KMS-11 (cell line): ENCODE results near the gene DPP10.

Experiments used
- H2AFZ ChIP-seq: fragments of 200-600 bp; sonication (generic); 2 replicates; pipeline ENCODE4 v1.6.1; 2016; ENCODE audit warnings: antibody characterized with exemption, mixed run types, low read depth
- H3K27ac ChIP-seq: fragments of 200-600 bp; sonication (generic); 2 replicates; pipeline ENCODE4 v1.6.1; 2016; ENCODE audit warnings: mild to moderate bottlenecking, mixed run types
- H3K27me3 ChIP-seq: fragments of 200-600 bp; sonication (generic); 2 replicates; pipeline ENCODE4 v1.6.1; 2017; ENCODE audit warnings: mild to moderate bottlenecking, low read depth, mixed run types, moderate library complexity; ENCODE audit not compliant: insufficient read depth
- H3K36me3 ChIP-seq: fragments of 200-600 bp; sonication (generic); 2 replicates; pipeline ENCODE4 v1.6.1; 2017; ENCODE audit warnings: mild to moderate bottlenecking, mixed run types; ENCODE audit not compliant: insufficient read depth
- H3K4me1 ChIP-seq: fragments of 200-600 bp; sonication (generic); 2 replicates; pipeline ENCODE4 v1.6.1; 2016; ENCODE audit warnings: mild to moderate bottlenecking, low read depth, mixed run types; ENCODE audit not compliant: poor library complexity, severe bottlenecking
- H3K4me2 ChIP-seq: fragments of 200-600 bp; sonication (generic); 2 replicates; pipeline ENCODE4 v1.7.0; 2016; ENCODE audit warnings: mild to moderate bottlenecking, mixed run types
- H3K4me3 ChIP-seq: fragments of 200-600 bp; sonication (generic); IDR thresholded peaks from 2 replicates; pipeline ENCODE4 v1.6.1; 2017; ENCODE audit warnings: low read depth, low read length, mixed read lengths; ENCODE audit not compliant: insufficient read depth
- H3K79me2 ChIP-seq: fragments of 200-600 bp; sonication (generic); 2 replicates; pipeline ENCODE4 v1.6.1; 2016; ENCODE audit warnings: low read depth, mixed run types; ENCODE audit not compliant: insufficient read depth
- H3K9ac ChIP-seq: fragments of 200-600 bp; sonication (generic); 2 replicates; pipeline ENCODE4 v1.6.1; 2016; ENCODE audit warnings: mild to moderate bottlenecking, mixed run types
- H4K20me1 ChIP-seq: fragments of 200-600 bp; sonication (generic); 2 replicates; pipeline ENCODE4 v1.6.1; 2016; ENCODE audit warnings: mild to moderate bottlenecking, mixed run types; ENCODE audit not compliant: insufficient read depth
- CTCF ChIP-seq: fragments of 200-600 bp; sonication (generic); conservative IDR thresholded peaks from 2 replicates; pipeline ENCODE4 v1.6.1; 2017; ENCODE audit warnings: low read depth, mild to moderate bottlenecking, antibody characterized with exemption, low read length, moderate library complexity, mixed read lengths

The DPP10 gene

GRCh38 chr2:114810092-114810491 lies 367.7 kb downstream of the DPP10 start:
- H3K4me2 ChIP-seq, result no peak overlapping the region

GRCh38 chr2:114812261-114812660 lies 369.8 kb downstream of the DPP10 start:
- Histone ChIP-seq H3K27me3 (no peaks in the 10 kb centered on the region), H3K9ac (no peak overlapping the region), H3K79me2 (no peaks in the 10 kb centered on the region), H3K27ac (no peak overlapping the region), H4K20me1 (no peaks in the 10 kb centered on the region), H3K4me1 (no peaks in the 10 kb centered on the region), H3K4me3 (no peak overlapping the region), H3K4me2 (no peak overlapping the region), H2AFZ (no peak overlapping the region), H3K36me3 (no peaks in the 10 kb centered on the region)
- no peak for TF ChIP-seq CTCF

More at GRCh38 chr2:114810092-114810491, 367.7 kb downstream of the DPP10 start:
- Histone ChIP-seq H3K27me3 (no peaks in the 10 kb centered on the region), H3K9ac (no peak overlapping the region), H3K4me1 (no peaks in the 10 kb centered on the region), H2AFZ (no peak overlapping the region), H3K36me3 (no peaks in the 10 kb centered on the region), H3K4me3 (no peak overlapping the region), H4K20me1 (no peaks in the 10 kb centered on the region), H3K27ac (no peak overlapping the region), H3K79me2 (no peaks in the 10 kb centered on the region)
- TF ChIP-seq CTCF, result no peak

- Histone ChIP-seq H3K79me2 (no peaks in the 10 kb centered on the region), H2AFZ (no peak overlapping the region), H3K4me1 (no peaks in the 10 kb centered on the region), H3K27me3 (no peaks in the 10 kb centered on the region), H4K20me1 (no peaks in the 10 kb centered on the region), H3K4me2 (no peak overlapping the region), H3K27ac (no peak overlapping the region), H3K36me3 (no peaks in the 10 kb centered on the region), H3K4me3 (no peak overlapping the region), H3K9ac (no peak overlapping the region)
- TF ChIP-seq CTCF, result no peak
Measured at GRCh38 chr2:114814355-114814754, 371.9 kb downstream of the DPP10 start.

- Histone ChIP-seq H2AFZ (no peak overlapping the region), H3K9ac (no peak overlapping the region), H3K4me1 (no peaks in the 10 kb centered on the region), H3K36me3 (no peaks in the 10 kb centered on the region), H3K27ac (no peak overlapping the region), H3K4me2 (no peak overlapping the region), H4K20me1 (no peaks in the 10 kb centered on the region), H3K79me2 (no peaks in the 10 kb centered on the region), H3K4me3 (no peak overlapping the region), H3K27me3 (no peaks in the 10 kb centered on the region)
- TF ChIP-seq CTCF, result no peak
Measured at GRCh38 chr2:114821055-114821454, 378.6 kb downstream of the DPP10 start.

- Histone ChIP-seq H3K27ac (no peak overlapping the region), H3K36me3 (no peaks in the 10 kb centered on the region), H3K27me3 (no peaks in the 10 kb centered on the region), H3K4me3 (no peak overlapping the region), H3K4me1 (no peaks in the 10 kb centered on the region), H3K79me2 (no peaks in the 10 kb centered on the region), H2AFZ (no peak overlapping the region), H4K20me1 (no peaks in the 10 kb centered on the region), H3K4me2 (no peak overlapping the region), H3K9ac (no peak overlapping the region)
- no peak for TF ChIP-seq CTCF
Measured at GRCh38 chr2:114843963-114844362, 401.5 kb downstream of the DPP10 start.
